Keratinocyte (primary cell): ENCODE measurements around the gene HINT1. TPM values are rescaled to one million over a fixed set of nuclear protein-coding genes. Genes with fewer than 3 reads are reported as not detected.
"Not testable (repeated sequence)": the region's sequence is repeated elsewhere in the genome, so short reads cannot be mapped to it uniquely, and the experiment has no call there.

ENCODE experiments used
- DNase-seq: peaks from one replicate; pipeline ENCODE4 v3.0.0-alpha.2; 2011; ENCODE audit warnings: low read depth, missing footprints, low spot score
- FAIRE-seq: peaks from 2 replicates; lab custom pipeline; 2011; peaks lifted over from hg19 to GRCh38; lab: Jason Lieb, UNC
- H2AFZ ChIP-seq: 2 replicates; pipeline ENCODE4 v1.6.0; 2012; ENCODE audit warnings: low read length, control low read depth, inconsistent platforms; ENCODE audit not compliant: control insufficient read depth
- H3K27ac ChIP-seq: 2 replicates; pipeline ENCODE4 v1.5.1; 2011; ENCODE audit warnings: low read length; ENCODE audit not compliant: control insufficient read depth, insufficient read depth
- H3K27me3 ChIP-seq: 3 replicates; pipeline ENCODE4 v1.6.0; 2011; ENCODE audit warnings: low read length; ENCODE audit not compliant: control insufficient read depth, insufficient read depth; ENCODE audit errors: extremely low read depth
- H3K36me3 ChIP-seq, 2 experiments: 2 replicates in 1 of 2; 3 replicates in 1 of 2; pipeline ENCODE4 v1.5.1; 2011; ENCODE audit warnings: low read length in 2 of 2, mild to moderate bottlenecking in 1 of 2; ENCODE audit not compliant: control insufficient read depth in 2 of 2, insufficient read depth in 2 of 2; ENCODE audit errors: extremely low read depth in 1 of 2
- H3K4me1 ChIP-seq: 3 replicates; pipeline ENCODE4 v1.5.1; 2011; ENCODE audit warnings: low read length; ENCODE audit not compliant: control insufficient read depth, insufficient read depth; ENCODE audit errors: extremely low read depth
- H3K4me2 ChIP-seq: 3 replicates; pipeline ENCODE4 v1.6.0; 2011; ENCODE audit warnings: low read depth, low read length; ENCODE audit not compliant: control insufficient read depth, insufficient read depth; ENCODE audit errors: extremely low read depth
- H3K4me3 ChIP-seq, 3 experiments: fragments of 200-600 bp in 1 of 3; sonication (generic) in 1 of 3; 2 replicates in 2 of 3; 3 replicates in 1 of 3; pipeline ENCODE4 v1.5.1; 2011 to 2016; ENCODE audit warnings: low read length in 3 of 3, mild to moderate bottlenecking in 3 of 3, control low read depth in 2 of 3, inconsistent platforms in 1 of 3, low read depth in 1 of 3, mixed read lengths in 1 of 3, mixed run types in 1 of 3, moderate library complexity in 1 of 3; ENCODE audit not compliant: control insufficient read depth in 2 of 3, insufficient read depth in 2 of 3; ENCODE audit errors: extremely low read depth in 1 of 3
- H3K79me2 ChIP-seq: 2 replicates; pipeline ENCODE4 v1.6.0; 2012; ENCODE audit warnings: low read length; ENCODE audit not compliant: control insufficient read depth, insufficient read depth
- H3K9ac ChIP-seq: 3 replicates; pipeline ENCODE4 v1.6.0; 2011; ENCODE audit warnings: low read length; ENCODE audit not compliant: control insufficient read depth, insufficient read depth; ENCODE audit errors: extremely low read depth
- H3K9me1 ChIP-seq: 3 replicates; pipeline ENCODE4 v1.6.0; 2011; ENCODE audit warnings: low read length; ENCODE audit not compliant: control insufficient read depth, insufficient read depth; ENCODE audit errors: extremely low read depth
- H3K9me3 ChIP-seq: 2 replicates; pipeline ENCODE4 v1.5.1; 2012; ENCODE audit warnings: low read depth, low read length; ENCODE audit not compliant: control insufficient read depth
- H4K20me1 ChIP-seq: 3 replicates; pipeline ENCODE4 v1.6.0; 2011; ENCODE audit warnings: low read length; ENCODE audit not compliant: control insufficient read depth, insufficient read depth; ENCODE audit errors: extremely low read depth
- EZH2 ChIP-seq: IDR thresholded peaks from one replicate; pipeline ENCODE4 v1.6.1; 2012; ENCODE audit warnings: inconsistent platforms, mild to moderate bottlenecking, low read length, moderate library complexity
- dilution Hi-C: fragments of 300-500 bp; cut with MboI; formaldehyde crosslinking; loops from one replicate; pipeline ENCODE4 v1.7.0; 2020; ENCODE audit warnings: low sequenced_read_pairs; ENCODE audit not compliant: extremely low pct_ligation_motif_present
- polyA plus RNA-seq, 5 experiments: library from polyadenylated mRNA; depleted of rRNA in 3 of 5; stranded (reverse) in 3 of 5; stranded (forward) in 1 of 5; unstranded in 1 of 5; fragments of >200 nt; gene quantifications; 1 replicate in 1 of 5; 2 replicates in 3 of 5; 3 replicates in 1 of 5; pipeline versions ENCODE4 v1.2.1 to v1.2.3, GENCODE V29; 2011 to 2012; ENCODE audit warnings: missing spikeins in 2 of 5, low read depth in 1 of 5, low replicate concordance in 1 of 5
- TF ChIP-seq, protein P1 (sequence below), 3 experiments: IDR thresholded peaks in 1 of 3; conservative IDR thresholded peaks in 1 of 3; optimal IDR thresholded peaks in 1 of 3; 2 replicates in 2 of 3; 3 replicates in 1 of 3; pipeline versions ENCODE3 to v1.5.1; 2011; ENCODE audit warnings: low read length in 3 of 3, mild to moderate bottlenecking in 3 of 3, moderate library complexity in 2 of 3, control low read depth in 1 of 3, inconsistent platforms in 1 of 3; ENCODE audit not compliant: insufficient read depth in 2 of 3; ENCODE audit errors: extremely low read depth in 1 of 3

Gene HINT1
- polyA plus RNA-seq, 1 donor (not counting 4 experiments of a cell fraction or from before 2014, with no cell fraction given), result 857 TPM

DNA sequence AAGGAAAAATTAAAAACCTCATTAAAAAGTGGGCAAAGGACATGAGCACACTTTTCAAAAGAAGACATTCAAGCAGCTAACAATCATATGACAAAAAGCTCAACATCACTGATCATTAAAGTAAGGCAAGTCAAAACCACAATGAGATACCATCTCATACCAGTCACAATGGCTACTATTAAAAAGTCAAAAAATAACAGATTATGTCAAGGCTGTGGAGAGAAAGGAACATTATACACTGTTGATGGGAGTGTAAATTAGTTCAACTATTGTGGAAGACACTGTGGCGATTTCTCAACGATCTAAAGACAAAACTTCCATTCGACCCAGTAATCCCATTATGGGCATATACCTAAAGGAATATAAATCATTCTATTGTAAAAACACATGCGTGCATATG is 35.8 kb downstream of the HINT1 start:
- Histone ChIP-seq H3K4me3 (no peak overlapping the region), H3K4me1 (no peaks in the 10 kb centered on the region)
- TF ChIP-seq, protein P1, sequence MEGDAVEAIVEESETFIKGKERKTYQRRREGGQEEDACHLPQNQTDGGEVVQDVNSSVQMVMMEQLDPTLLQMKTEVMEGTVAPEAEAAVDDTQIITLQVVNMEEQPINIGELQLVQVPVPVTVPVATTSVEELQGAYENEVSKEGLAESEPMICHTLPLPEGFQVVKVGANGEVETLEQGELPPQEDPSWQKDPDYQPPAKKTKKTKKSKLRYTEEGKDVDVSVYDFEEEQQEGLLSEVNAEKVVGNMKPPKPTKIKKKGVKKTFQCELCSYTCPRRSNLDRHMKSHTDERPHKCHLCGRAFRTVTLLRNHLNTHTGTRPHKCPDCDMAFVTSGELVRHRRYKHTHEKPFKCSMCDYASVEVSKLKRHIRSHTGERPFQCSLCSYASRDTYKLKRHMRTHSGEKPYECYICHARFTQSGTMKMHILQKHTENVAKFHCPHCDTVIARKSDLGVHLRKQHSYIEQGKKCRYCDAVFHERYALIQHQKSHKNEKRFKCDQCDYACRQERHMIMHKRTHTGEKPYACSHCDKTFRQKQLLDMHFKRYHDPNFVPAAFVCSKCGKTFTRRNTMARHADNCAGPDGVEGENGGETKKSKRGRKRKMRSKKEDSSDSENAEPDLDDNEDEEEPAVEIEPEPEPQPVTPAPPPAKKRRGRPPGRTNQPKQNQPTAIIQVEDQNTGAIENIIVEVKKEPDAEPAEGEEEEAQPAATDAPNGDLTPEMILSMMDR (optimal IDR thresholded peaks at IDR 0.05 in 1 of 3, IDR thresholded peaks at IDR 0.05 in 1 of 3, conservative IDR thresholded peaks at IDR 0.05 in 1 of 3; ENCODE audit: extremely low read depth in 1 of 3, insufficient read depth in 2 of 3, low read length in 3 of 3), result no peak
- no peak for TF ChIP-seq EZH2

DNA sequence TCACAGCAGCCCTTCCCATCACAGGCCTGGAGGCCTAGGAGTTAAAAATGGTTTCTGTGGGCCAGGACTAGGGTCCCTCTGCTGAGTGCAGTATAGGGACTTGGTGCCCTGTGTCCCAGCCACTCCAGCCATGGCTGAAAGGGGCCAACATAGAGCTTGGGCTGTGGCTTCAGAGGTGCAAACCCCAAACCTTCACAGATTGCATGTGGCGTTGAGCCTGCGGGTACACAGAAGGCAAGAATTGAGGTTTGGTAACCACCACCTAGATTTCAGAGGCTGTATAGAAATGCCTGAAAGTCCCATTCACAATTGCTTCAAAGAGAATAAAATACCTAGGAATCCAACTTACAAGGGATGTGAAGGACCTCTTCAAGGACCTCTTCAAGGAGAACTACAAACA is 37.8 kb downstream of the HINT1 start:
- H3K27me3 ChIP-seq, FAIRE-seq, H3K4me1 ChIP-seq, H3K4me2 ChIP-seq, H3K36me3 ChIP-seq, dilution Hi-C loops, H2AFZ ChIP-seq, H3K9ac ChIP-seq, H4K20me1 ChIP-seq, H3K4me3 ChIP-seq, H3K9me1 ChIP-seq, H3K79me2 ChIP-seq, H3K9me3 ChIP-seq, H3K27ac ChIP-seq, DNase-seq: not testable (repeated sequence)

More for the DNA sequence above, 35.8 kb downstream of the HINT1 start:
- DNase-seq, result no peak
- H3K27ac ChIP-seq, result no peak overlapping the region
- FAIRE-seq, result no peak
- H3K4me2 ChIP-seq, result no peak overlapping the region
- H2AFZ ChIP-seq, result no peak overlapping the region
- no peaks in the 10 kb centered on the region for H3K9me1 ChIP-seq
- no peaks in the 10 kb centered on the region for H3K36me3 ChIP-seq
- H3K27me3 ChIP-seq, result no peaks in the 10 kb centered on the region
- H3K79me2 ChIP-seq, result no peaks in the 10 kb centered on the region
- no peaks in the 10 kb centered on the region for H3K9me3 ChIP-seq
- H3K9ac ChIP-seq, result no peak overlapping the region
- dilution Hi-C loops, result no loop called here
- H4K20me1 ChIP-seq, result no peaks in the 10 kb centered on the region

DNA sequence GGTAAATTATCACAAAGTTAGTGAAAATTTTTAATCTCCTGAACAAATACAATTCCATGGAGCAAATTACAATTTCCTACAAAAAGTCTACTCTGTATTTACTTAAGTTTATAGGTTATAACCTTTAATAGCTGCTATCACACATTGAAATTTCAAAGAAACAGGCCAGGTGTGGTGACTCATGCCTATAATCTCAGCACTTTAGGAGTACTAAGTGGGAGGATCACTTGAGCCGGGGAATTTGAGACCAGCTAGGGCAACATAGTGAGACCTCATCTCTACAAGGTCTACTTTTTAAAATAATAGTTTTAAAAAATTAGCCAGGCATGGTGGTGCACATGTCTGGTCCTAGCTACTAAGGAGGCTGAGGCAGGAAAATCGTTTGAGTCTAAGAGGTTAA is 50.3 kb downstream of the HINT1 start:
- TF ChIP-seq, protein P1 (optimal IDR thresholded peaks at IDR 0.05 in 1 of 3, IDR thresholded peaks at IDR 0.05 in 1 of 3, conservative IDR thresholded peaks at IDR 0.05 in 1 of 3; ENCODE audit: extremely low read depth in 1 of 3, insufficient read depth in 2 of 3, low read length in 3 of 3), result no peak
- no peak for TF ChIP-seq EZH2
- H3K9me1 ChIP-seq, result no peaks in the 10 kb centered on the region
- no peaks in the 10 kb centered on the region for H4K20me1 ChIP-seq
- H3K36me3 ChIP-seq, result no peaks in the 10 kb centered on the region
- no peaks in the 10 kb centered on the region for H3K79me2 ChIP-seq
- FAIRE-seq (no peak), DNase-seq (no peak)
- no peaks in the 10 kb centered on the region for H3K9me3 ChIP-seq
- dilution Hi-C loops, result no loop called here
- no peak overlapping the region for H3K27ac ChIP-seq
- no peak overlapping the region for H3K4me3 ChIP-seq
- no peak overlapping the region for H3K4me2 ChIP-seq
- no peaks in the 10 kb centered on the region for H3K27me3 ChIP-seq
- no peak overlapping the region for H3K9ac ChIP-seq
- H3K4me1 ChIP-seq, result no peaks in the 10 kb centered on the region
- no peak overlapping the region for H2AFZ ChIP-seq
